ENCODE results near the gene CHRNB2.

CHRNB2 gene

DNA sequence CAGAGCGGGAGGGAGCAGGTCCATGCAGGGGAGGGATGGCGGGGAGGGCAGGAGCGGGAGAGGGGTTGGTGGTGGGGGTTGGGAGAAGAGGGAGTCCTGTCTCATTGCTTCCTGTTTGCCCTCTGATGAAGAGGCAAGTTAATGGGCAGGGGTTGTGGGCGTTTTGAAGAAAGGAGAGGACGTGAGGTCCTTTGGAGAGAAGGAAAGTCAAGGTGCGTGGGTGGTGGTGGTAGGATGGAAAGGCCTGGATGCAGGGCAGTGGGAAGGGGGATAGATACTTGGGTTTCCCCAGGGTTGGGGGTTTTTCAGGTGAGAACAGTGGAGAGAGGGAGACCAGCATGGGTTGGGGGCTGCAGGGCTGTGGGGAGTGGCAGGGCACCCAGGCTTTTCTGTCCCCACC is 26.3 kb upstream of the CHRNB2 start:
- FAIRE-seq: no peak
- no peak for DNase-seq (ENCODE audit: insufficient read length)
- TF ChIP-seq POLR2AphosphoS5 (IDR thresholded peaks at IDR 0.05; ENCODE audit: low read depth, low read length) (no peak), TAF1 (IDR thresholded peaks at IDR 0.05; ENCODE audit: borderline replicate concordance, low read depth, low read length) (no peak), POLR2A (IDR thresholded peaks at IDR 0.05; ENCODE audit: low read depth, low read length) (no peak)

DNA sequence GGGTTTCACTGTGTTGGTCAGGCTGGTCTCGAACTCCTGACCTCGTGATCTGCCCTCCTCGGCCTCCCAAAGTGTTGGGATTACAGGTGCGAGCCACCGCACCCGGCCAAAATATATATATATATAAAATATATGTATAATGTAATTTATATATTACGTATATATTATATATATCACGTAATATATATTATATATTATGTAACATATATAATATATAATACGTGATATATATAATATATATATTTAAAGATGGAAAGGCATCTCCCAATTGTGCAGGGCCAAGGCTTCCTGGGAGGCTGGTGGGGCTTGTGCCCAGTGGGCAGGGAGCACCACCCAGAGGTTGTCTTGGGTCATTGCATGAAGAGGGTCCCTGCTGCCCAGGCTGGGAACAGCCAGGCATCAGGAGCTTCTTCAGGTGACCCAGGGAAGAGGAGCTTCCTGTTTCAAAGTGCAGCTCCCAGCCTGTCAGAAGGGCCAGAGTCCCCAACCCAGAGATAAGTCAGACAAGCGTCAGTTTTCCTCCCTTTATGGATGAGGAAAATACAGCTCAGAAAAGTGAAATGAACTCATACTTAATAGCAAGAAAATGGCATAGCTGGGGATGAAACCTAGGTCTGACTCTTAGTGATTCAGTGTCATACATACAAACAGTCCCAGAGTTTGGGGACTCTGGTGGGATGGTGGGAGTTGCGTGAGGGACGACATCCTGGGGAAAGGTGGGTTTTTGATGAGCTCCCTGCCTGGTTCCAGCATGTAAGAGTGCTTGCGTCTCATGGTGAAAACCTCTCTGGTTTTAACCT is 21.1 kb upstream of the CHRNB2 start:
- peak; percentile 24 for FAIRE-seq
- no peak for TF ChIP-seq POLR2AphosphoS5 (IDR thresholded peaks at IDR 0.05; ENCODE audit: low read depth, low read length)
- peak; percentile 67 for DNase-seq (ENCODE audit: insufficient read length)

DNA sequence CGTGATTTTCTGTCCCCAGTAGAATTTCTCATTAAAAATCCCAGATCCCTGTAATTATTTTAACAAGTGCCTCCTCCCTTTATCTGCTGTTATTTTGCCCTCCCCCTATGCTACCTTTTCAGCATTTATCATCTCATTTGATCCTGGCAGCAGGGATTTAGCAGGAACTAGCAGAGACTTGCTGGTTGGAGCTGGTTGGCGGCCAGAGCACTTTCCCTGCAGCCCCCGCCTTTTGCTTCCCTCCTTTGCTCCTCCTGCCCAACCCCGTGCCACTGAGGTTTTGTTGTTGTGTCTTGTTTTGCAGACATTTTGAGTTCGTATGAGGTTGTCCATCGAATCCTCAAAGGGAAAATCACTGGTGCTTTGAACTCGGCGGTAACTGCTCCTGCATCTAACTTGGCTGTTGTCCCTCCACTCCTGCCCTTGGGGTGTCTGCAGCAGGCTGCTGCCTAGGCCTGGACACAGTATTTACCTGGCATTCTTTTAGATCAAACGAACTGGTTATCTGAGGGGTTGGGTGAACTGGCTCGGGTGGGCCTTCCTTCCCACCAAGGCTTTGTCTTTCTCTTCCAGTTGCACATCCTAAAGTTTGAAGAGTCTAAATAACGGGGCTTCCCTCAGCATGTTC is 20.4 kb upstream of the CHRNB2 start:
- FAIRE-seq: no peak
- no peak for DNase-seq (ENCODE audit: insufficient read length)
- TF ChIP-seq TAF1 (IDR thresholded peaks at IDR 0.05; ENCODE audit: borderline replicate concordance, low read depth, low read length) (no peak), POLR2AphosphoS5 (IDR thresholded peaks at IDR 0.05; ENCODE audit: low read depth, low read length) (no peak), POLR2A (IDR thresholded peaks at IDR 0.05; ENCODE audit: low read depth, low read length) (no peak)

DNA sequence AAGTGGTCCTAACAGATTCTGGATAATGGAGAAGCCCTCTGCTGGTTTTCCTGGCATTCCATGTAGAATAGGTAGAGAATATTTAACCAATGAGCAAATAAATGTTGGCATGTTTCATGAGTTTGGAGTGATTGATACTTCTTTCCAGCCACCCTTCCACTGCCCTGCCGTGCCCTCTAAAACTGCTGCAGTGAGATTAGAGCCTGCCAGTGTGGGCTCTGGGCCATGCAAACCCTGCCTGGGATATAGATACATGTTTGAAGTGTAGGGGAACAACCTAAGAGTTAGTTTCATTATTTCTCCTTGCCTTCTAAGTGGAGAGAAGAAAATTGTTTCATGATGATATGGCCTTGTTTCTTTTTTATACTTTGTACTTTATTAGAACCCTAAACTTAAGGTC is 19.6 kb upstream of the CHRNB2 start:
- FAIRE-seq: no peak
- TF ChIP-seq TAF1 (IDR thresholded peaks at IDR 0.05; ENCODE audit: borderline replicate concordance, low read depth, low read length): no peak
- no peak for TF ChIP-seq POLR2AphosphoS5 (IDR thresholded peaks at IDR 0.05; ENCODE audit: low read depth, low read length)
- no peak for TF ChIP-seq POLR2A (IDR thresholded peaks at IDR 0.05; ENCODE audit: low read depth, low read length)
- no peak for DNase-seq (ENCODE audit: insufficient read length)

DNA sequence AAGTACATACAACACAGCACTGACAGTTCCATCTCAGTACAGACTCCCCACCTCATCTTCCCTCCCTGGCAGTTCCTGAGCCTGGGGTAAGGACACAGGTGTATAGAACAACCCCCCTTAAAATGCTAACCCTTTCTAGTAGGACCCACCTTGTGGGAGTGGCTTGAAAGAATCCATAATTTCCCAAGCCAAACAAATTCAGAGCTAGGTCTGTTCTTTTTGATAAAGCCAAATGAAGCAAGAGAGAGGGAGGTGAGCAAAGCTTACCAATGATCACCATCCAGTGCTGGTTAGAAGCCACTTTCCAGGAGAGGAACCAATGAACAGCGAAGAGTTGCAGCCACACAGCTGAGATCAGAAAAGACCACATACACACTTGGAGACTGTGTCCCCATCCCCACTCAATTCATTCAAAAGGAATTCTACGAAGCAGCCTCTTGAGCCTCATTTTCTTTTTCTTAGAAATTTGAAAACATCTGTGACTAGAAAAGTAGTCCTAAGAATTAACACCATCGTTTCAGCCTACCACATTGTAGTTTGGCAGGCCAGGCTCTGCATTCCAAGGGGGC is 18.3 kb upstream of the CHRNB2 start:
- TF ChIP-seq POLR2AphosphoS5 (IDR thresholded peaks at IDR 0.05; ENCODE audit: low read depth, low read length) (no peak), TAF1 (IDR thresholded peaks at IDR 0.05; ENCODE audit: borderline replicate concordance, low read depth, low read length) (no peak), POLR2A (IDR thresholded peaks at IDR 0.05; ENCODE audit: low read depth, low read length) (no peak)
- FAIRE-seq (no peak), DNase-seq (ENCODE audit: insufficient read length) (no peak)

DNA sequence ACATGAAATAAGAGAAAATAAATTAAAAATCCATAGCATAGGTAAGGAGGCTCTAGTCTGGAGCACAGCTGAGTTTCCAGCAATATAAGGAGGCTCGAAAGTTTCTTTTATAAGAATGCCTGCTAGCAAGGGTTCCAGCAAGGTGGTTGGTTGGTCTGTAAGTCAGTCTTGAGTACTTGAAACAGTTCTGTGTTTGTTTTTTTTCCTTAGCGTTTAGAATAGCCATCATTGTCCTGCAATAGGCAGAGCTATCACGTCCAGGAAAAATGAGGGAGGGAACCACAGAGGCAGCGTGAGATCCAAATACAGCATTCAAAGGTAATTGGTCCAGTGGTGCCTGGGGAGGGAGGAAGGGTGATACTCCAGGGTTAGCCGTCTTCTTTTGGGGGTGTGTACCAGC is 17.5 kb upstream of the CHRNB2 start:
- DNase-seq (ENCODE audit: insufficient read length) (no peak), FAIRE-seq (no peak)
- no peak for TF ChIP-seq POLR2A (IDR thresholded peaks at IDR 0.05; ENCODE audit: low read depth, low read length)
- TF ChIP-seq POLR2AphosphoS5 (IDR thresholded peaks at IDR 0.05; ENCODE audit: low read depth, low read length): no peak
- no peak for TF ChIP-seq TAF1 (IDR thresholded peaks at IDR 0.05; ENCODE audit: borderline replicate concordance, low read depth, low read length)

DNA sequence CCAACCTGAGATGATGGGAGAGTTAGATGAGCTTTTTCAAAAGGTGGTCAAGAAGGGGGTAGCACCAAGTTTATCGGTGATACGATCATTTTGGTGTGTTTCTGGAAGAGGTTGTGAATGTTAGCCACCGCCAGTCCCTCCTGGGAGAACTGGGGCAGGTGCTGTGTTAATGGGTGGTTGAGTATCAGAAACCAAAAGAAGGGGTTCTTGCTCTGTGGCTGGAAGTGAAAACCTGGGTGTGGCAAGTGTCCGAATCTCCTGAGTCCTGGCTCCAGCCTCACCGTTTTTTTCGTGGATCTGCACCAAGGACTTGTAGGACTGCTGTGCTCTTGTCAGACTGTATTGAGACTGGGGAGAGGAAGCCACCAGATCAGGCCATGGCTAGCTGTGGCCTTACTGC is 16.9 kb upstream of the CHRNB2 start:
- TF ChIP-seq POLR2AphosphoS5 (IDR thresholded peaks at IDR 0.05; ENCODE audit: low read depth, low read length): no peak
- TF ChIP-seq TAF1 (IDR thresholded peaks at IDR 0.05; ENCODE audit: borderline replicate concordance, low read depth, low read length): no peak
- DNase-seq (ENCODE audit: insufficient read length): no peak
- no peak for FAIRE-seq

DNA sequence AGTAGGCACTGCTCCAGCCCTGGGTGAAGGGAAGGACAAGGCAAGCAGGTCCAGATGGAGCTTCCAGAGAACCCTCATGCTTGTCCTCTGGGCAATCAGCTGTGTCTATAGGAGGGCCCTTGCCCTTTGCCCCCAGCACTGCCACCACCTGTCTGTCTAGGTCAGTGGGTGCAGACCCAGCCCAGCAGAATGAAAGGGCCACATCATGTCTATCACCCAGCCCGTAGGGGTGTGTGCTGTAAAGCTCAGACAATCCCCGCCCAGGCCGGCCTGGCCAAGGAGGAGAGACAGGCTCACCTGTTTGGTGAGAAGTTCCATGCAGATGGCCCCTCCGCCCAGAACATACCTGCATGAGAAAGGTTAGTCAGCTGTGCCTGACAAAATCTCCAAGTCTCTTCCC is 16.1 kb upstream of the CHRNB2 start:
- DNase-seq (ENCODE audit: insufficient read length) (no peak), FAIRE-seq (no peak)
- TF ChIP-seq TAF1 (IDR thresholded peaks at IDR 0.05; ENCODE audit: borderline replicate concordance, low read depth, low read length) (no peak), POLR2A (IDR thresholded peaks at IDR 0.05; ENCODE audit: low read depth, low read length) (no peak), POLR2AphosphoS5 (IDR thresholded peaks at IDR 0.05; ENCODE audit: low read depth, low read length) (no peak)

DNA sequence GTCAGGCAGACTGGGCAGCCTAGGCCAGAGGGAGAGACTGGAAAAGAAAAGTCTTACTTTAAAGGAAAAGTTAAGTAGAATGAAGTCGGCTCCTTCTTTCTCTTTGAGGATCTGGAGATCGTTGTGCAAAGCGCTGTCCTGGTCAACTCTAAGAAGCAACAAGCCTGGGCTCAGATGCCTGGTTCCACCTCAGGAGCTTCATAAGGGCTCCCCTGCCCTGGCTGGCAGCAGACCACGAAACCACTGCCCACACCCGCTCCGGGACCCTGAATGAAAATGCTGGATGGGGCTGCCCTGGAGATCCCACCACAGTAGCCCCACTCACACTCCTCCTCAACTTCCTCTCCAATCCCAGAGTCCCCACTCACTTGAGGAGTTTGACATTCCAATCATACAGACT is 15.5 kb upstream of the CHRNB2 start:
- FAIRE-seq: no peak
- no peak for TF ChIP-seq POLR2AphosphoS5 (IDR thresholded peaks at IDR 0.05; ENCODE audit: low read depth, low read length)
- TF ChIP-seq TAF1 (IDR thresholded peaks at IDR 0.05; ENCODE audit: borderline replicate concordance, low read depth, low read length): no peak
- no peak for TF ChIP-seq POLR2A (IDR thresholded peaks at IDR 0.05; ENCODE audit: low read depth, low read length)
- DNase-seq (ENCODE audit: insufficient read length): no peak

DNA sequence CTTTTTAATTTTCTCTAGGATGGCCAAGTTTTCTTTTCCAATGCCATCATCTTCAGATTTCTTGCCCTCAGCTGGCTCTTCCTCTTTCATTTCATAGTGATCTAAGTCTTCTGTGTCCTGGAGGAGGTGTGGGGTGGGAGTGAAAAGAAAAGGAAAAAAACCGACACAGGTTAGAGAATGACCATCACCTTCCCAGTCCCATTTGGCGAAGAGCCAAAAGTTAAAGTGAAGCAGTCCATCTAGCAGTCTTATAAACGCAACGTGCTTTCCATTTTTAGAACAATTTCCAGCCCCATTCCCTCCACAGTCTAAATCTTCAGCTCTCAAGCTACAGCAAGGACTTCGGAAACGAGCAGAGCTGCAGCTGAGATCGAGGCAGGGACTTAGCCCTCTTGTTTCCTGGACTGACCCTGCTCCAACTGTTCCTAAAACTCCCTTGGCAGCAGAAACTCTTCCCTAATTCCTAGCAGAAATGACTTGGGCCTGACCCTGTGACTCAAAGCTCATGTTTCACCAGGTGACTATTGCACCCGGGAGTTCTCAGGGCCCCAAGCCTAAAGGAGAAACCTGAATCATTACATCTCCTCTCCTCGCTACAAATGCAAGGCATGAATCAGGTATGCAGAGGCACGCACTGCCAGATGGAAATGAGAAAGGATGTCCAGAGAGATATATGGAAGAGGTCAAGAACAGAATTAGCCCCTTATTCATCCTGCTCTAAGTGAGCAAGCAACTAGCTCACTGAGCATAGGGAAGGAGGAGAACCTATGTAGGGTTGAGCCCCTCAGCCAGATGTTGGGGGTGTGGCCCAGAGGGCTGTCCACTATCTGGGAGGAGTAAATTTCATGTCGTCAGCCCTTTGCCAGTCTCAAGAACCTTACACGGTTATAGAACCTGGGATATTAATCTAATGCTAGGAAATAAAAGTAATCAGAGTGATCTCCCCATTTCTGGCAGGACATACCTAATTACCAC is 14.2 kb upstream of the CHRNB2 start:
- DNase-seq (ENCODE audit: insufficient read length) (no peak), FAIRE-seq (no peak)
- no peak for TF ChIP-seq TAF1 (IDR thresholded peaks at IDR 0.05; ENCODE audit: borderline replicate concordance, low read depth, low read length)
- no peak; the same call in 1 of the 2 replicates for TF ChIP-seq POLR2A (IDR thresholded peaks at IDR 0.05; ENCODE audit: low read depth, low read length)
- no peak for TF ChIP-seq POLR2AphosphoS5 (IDR thresholded peaks at IDR 0.05; ENCODE audit: low read depth, low read length)

DNA sequence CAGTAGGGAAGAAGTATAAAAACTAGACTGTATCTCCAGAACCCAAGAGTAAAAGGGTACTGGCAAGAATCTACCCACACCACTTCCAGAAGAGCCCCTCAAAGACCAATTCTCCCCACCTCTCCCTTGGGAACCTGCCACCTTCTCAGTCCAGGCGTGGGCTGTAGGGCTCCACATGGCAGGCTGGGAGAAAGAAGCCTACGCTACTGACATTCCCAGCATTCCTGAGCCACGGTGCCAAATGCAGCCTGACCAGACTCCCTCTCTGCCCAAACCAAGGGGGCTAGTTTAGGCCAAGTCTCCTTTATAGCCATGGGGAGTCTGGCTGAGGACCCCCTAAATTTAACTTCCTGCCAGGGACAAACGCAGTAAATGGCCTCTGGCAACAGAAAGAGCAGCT is 11.2 kb upstream of the CHRNB2 start:
- DNase-seq (ENCODE audit: insufficient read length): no peak
- no peak for TF ChIP-seq POLR2AphosphoS5 (IDR thresholded peaks at IDR 0.05; ENCODE audit: low read depth, low read length)
- TF ChIP-seq TAF1 (IDR thresholded peaks at IDR 0.05; ENCODE audit: borderline replicate concordance, low read depth, low read length): no peak
- TF ChIP-seq POLR2A (IDR thresholded peaks at IDR 0.05; ENCODE audit: low read depth, low read length): no peak
- FAIRE-seq: no peak
